Head of caudate nucleus (tissue), 42 donors: ENCODE results near the gene PNRC1.
"Not testable (repeated sequence)": the region's sequence is repeated elsewhere in the genome, so short reads cannot be mapped to it uniquely, and the experiment has no call there.

ENCODE experiments used
- DNase-seq, 42 donors: peaks; one replicate each; pipeline versions ENCODE4 v3.0.0 to v3.0.0-alpha.2; 2020 to 2021; ENCODE audit warnings: mixed read lengths in 7 of 42
- intact Hi-C: fragments of 100-400 bp; cut with DNase I; formaldehyde crosslinking; loops from one replicate; pipeline ENCODE4 v1.15.0; 2022

Gene PNRC1

GRCh38 chr6:89054208-89054607 lies 26.3 kb upstream of the PNRC1 start:
- intact Hi-C loops: no loop called here
- no peak for DNase-seq

DNA sequence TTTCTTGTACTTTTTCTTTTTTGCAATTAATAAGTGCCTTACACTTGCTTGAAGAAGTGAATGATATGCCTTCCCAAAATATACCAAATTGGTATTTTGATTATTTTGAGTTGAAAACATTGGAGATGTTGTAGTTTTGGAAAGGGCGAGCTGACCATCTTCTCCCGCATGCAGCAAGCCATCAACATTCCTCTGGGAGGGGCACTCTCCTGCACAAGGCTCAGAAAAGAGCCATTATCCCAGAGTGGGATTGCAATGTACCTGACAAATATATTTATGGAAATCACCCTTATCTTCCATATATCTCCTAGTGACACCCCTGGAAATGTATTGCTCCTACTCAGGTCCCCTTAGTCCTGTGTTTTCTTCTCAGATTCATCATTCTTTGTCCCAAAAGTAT lies 22.8 kb upstream of the PNRC1 start:
- DNase-seq: peak in 1 of 42 donors; percentile 20
- intact Hi-C loops: no loop called here

DNA sequence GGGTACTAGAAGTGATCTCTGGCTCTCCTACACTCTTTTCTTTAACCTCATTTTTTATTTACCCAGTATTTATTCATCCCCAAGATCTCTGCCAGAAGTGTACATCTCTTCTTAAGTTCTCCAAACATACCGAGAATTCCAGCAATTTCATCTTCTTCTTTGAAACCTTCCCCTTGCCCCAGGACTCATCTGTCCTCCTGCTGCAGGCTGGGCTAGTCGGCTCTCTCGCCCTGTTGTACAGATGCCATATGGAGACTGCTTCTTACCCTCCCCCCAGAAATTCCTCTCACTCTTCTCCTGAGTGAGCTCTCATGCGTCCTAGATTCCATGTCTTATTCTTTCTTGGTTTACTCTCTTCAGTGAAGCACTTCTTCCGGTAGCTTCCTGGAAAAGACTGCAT lies 21.9 kb upstream of the PNRC1 start:
- intact Hi-C loops: no loop called here
- DNase-seq: peak in 1 of 42 donors; percentile 31

GRCh38 chr6:89059227-89059626 lies 21.3 kb upstream of the PNRC1 start:
- DNase-seq: peak in 1 of 42 donors; percentile 35
- intact Hi-C loops: no loop called here

GRCh38 chr6:89063881-89064280 lies 16.7 kb upstream of the PNRC1 start:
- intact Hi-C loops: no loop called here
- no peak for DNase-seq

DNA sequence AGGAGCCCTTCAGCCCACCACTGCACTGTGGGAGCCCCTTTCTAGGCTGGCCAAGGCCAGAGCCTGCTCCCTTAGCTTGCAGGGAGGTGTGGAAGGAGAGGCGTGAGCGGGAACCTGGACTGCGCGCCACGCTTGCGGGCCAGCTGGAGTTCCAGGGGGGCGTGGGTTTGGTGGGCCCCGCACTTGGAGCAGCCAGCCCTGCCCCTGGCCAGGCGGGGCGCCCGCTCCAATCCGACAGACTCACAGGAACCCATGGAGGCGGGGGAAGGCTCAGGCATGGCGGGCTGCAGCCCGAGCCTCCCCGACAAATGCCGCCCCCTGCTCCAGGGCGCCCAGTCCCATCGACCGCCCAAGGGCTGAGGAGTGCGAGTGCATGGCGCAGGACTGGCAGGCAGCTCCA lies 15.6 kb upstream of the PNRC1 start:
- DNase-seq, intact Hi-C loops: not testable (repeated sequence)

DNA sequence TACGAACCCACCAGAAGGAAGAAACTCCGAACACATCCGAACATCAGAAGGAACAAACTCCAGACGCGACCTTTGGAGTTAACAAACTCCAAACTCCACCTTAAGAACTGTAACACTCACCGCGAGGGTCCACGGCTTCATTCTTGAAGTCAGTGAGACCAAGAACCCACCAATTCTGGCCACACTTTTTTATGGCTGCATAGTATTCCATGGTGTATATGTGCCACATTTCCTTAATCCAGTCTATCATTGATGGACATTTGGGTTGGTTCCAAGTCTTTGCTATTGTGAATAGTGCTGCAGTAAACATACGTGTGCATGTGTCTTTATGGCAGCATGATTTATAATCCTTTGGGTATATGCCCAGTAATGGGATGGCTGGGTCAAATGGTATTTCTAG lies 14.4 kb upstream of the PNRC1 start:
- intact Hi-C loops, DNase-seq: not testable (repeated sequence)

DNA sequence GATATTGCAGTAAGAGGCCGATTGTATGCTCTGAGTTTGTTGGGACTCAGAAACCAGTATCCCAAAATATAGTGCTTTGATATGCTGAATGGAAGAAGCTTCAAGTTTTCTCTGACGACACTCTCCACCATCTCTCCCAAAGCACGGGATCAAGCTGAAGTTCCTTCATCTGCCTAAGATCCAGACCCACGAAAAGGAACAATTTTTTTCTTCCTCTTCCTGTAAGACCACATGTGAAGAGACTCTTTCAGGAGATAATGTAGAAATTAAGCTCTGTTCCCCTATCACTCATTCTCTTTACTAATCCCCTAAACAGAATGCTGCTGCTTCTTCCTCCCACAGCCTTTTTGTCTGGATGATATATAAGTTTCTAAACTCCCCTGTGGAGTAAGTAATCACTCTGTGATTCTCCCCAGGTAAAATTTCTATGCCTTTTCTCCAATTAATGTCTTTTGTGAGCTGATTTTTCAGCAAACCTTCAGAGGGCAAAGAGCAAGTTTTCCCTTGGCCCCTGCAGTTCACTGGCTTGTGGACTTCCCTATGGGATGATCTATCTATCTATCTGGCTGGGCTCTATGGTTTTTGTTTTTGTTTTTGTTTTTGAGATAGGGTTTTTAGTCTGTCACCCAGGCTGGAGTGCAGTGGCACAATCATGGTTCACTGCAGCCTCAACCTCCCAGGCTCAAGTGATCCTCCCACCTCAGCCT lies 13.5 kb upstream of the PNRC1 start:
- intact Hi-C loops: no loop called here
- no peak for DNase-seq

GRCh38 chr6:89067796-89068195 lies 12.8 kb upstream of the PNRC1 start:
- intact Hi-C loops: no loop called here
- peak in 3 of 42 donors; percentile 26 to 61 (median 52) for DNase-seq

DNA sequence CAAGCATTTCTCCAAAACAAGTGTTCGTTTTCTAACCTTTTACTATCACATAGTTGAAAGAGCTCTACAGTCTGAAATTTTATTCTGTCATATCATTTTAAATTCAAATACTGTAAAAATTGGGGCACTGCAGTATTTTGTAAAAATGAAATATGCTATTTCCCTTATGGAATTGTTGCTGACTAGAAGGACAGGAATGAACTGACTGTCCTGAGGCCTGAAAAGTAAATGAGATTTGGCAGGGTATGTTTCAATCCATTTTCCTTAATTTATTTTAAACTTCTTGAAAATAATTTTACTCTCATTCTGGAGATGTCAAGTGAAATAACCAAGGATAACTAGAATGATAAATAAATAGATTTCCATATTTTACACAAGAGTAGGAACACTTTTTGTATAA lies 11.9 kb upstream of the PNRC1 start:
- intact Hi-C loops: no loop called here
- no peak for DNase-seq

DNA sequence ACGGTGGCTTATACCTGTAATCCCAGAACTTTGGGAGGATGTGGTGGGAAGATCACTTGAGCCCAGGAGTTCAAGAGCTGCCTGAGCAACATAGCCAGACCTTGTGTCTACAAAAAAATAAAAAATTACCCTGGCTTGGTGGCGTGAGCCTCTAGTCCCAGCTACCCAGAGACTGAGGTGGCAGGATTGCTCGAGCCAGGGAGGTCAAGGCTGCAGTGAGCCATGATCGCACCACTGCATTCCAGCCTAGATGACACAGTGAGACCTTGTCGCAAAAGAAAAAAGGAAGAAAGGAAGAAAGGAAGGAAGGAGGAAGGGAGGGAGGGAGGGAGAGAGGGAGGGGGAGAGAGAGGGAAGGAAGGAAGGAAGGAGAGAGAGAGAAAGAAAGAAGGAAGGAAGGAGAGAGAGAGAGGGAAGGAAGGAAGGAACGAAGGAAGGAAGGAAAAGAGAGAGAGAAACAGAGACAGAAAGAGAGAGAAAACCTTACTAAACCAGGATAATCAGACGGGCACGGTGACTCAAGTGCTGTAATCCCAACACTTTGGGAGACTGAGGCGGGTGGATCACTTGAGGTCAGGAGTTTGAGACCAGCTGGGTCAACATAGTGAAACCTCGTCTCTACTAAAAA lies 10.9 kb upstream of the PNRC1 start:
- intact Hi-C loops: no loop called here

GRCh38 chr6:89071036-89071435 lies 9.5 kb upstream of the PNRC1 start:
- no peak for DNase-seq
- intact Hi-C loops: no loop called here

More for the DNA sequence above, 10.9 kb upstream of the PNRC1 start:
- no peak for DNase-seq

- DNase-seq: peak in 3 of 42 donors; percentile 19 to 40 (median 29)
- intact Hi-C loops: no loop called here
These were observed 7.4 kb upstream of the PNRC1 start for GRCh38 chr6:89073014-89073620.

- DNase-seq: no peak
- intact Hi-C loops: no loop called here
These were observed 6.7 kb upstream of the PNRC1 start for GRCh38 chr6:89073840-89074239.

DNA sequence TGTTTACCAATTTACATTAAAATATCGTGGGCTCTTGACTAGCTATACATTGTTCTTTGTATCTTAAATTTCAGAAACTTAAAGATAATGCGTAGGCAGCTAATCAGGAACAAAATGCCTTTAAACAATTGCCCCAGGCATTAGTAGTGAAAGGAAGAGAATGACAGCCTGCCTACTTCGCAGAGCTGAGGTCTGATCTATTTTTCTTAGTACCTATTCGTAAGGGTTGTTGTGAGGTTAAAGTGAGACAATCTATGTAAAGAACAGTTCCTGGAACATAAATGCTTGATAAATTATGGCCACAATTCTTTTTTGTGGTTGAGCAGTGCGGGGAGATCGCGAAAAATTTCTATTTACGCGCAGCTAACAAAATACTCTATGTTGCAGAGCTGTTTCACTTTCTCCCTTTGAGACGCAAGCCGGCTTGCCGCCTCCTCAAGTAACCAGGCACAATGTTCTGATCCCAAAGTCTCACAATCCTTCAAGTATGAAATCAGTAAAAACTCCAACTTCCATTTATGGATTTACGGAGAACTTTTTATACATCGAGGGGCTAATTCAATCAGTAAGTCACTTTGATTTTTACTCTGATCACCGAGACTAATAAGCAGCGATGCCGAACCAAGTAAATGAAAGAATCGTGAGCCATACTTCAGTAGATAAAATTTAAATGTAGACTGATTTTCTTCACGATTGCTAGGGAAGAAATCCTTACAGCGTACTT lies 878 bp upstream of the PNRC1 start:
- peak in 41 of 42 donors; percentile 27 to 77 (median 56) for DNase-seq
- intact Hi-C loops: loop anchor here (5.0 to 10.0 kb wide), 2 partner anchors 117 to 1925 kb away; partner anchors contain the start of genes RNGTT and ZNF292

GRCh38 chr6:89081129-89081422 lies 525 bp downstream of the PNRC1 start:
- peak in 1 of 42 donors; percentile 6 for DNase-seq
- intact Hi-C loops: loop anchor here (5.0 to 10.0 kb wide), 2 partner anchors 119 to 1926 kb away; partner anchors contain the start of genes RNGTT and ZNF292

GRCh38 chr6:89081423-89082322 lies 1.1 kb downstream of the PNRC1 start:
- intact Hi-C loops: loop anchor here (5.0 to 10.0 kb wide), 2 partner anchors 119 to 1927 kb away; partner anchors contain the start of genes RNGTT and ZNF292
- peak; percentile 95 to 99 (median 98) for DNase-seq

DNA sequence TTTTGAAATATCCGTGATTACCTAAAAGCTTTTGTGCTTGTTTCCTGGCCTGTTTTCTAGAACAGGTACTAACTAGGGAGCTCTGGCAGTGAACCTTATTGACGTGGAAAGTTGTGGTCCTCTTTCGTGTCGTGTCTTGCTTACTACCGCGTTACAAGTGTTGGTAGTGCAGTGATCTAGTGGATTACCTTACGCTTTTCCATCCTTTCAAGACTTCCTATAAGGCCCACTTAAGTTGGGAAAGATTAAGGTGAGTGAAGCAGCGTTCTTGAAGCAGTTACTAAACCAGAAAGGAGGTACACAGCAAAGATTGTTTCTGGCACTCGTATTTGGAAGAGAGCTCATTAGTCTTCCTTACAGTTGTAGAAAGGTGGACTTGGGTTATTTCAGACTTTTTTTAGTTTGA lies 1.9 kb downstream of the PNRC1 start:
- no peak for DNase-seq
- intact Hi-C loops: loop anchor here (5.0 to 10.0 kb wide), 2 partner anchors 120 to 1928 kb away; partner anchors contain the start of genes RNGTT and ZNF292
